IMR-90 (cell line): ENCODE data around the gene NIPA2. TPM values are rescaled to one million over a fixed set of nuclear protein-coding genes. Genes with fewer than 3 reads are reported as not detected.

Experiments used
- ATAC-seq: fragments of 200-7000 bp; cut with Tn5 transposase; 2 replicates; pipeline ENCODE4 v1.9.1; 2020; ENCODE audit warnings: low read depth, mild to moderate bottlenecking, moderate library complexity
- BruUV-seq: library from RNA; stranded (reverse); fragments of 400-500 nt; replicated peaks from 2 replicates; lab custom pipeline; 2021; lab: Mats Ljungman, UMichigan
- CTCF ChIA-PET: fragments of 300-600 bp; formaldehyde crosslinking; extraction: SDS; loops from one replicate; lab custom pipeline; 2021; ENCODE audit warnings: antibody characterized with exemption; lab: Yijun Ruan, JAX
- POLR2A ChIA-PET: fragments of 300-600 bp; sonication (Branson Sonifier 250); formaldehyde crosslinking; loops from one replicate; lab custom pipeline; 2022; ENCODE audit warnings: antibody characterized with exemption; ENCODE audit not compliant: unreplicated experiment; lab: Charles Lee
- DNase-seq: peaks from one replicate; pipeline ENCODE4 v3.0.0; 2013
- H2AFZ ChIP-seq: replicated peaks from 2 replicates; pipeline ENCODE3; 2013; ENCODE audit warnings: low read length, mild to moderate bottlenecking; ENCODE audit not compliant: poor library complexity
- H2AK5ac ChIP-seq: 2 replicates; pipeline ENCODE4 v1.6.1; 2013; ENCODE audit warnings: low read depth, low read length, inconsistent platforms
- H2AK9ac ChIP-seq: replicated peaks from 2 replicates; pipeline ENCODE3; 2013; ENCODE audit warnings: mild to moderate bottlenecking, low read depth, low read length, moderate library complexity; ENCODE audit not compliant: poor library complexity
- H2BK120ac ChIP-seq: 2 replicates; pipeline ENCODE4 v1.6.1; 2013; ENCODE audit warnings: low read depth, low read length, inconsistent platforms
- H2BK15ac ChIP-seq: 3 replicates; pipeline ENCODE4 v1.6.1; 2013; ENCODE audit warnings: low read depth, low read length, inconsistent platforms
- H2BK20ac ChIP-seq: 2 replicates; pipeline ENCODE4 v1.6.1; 2013; ENCODE audit warnings: low read depth, mild to moderate bottlenecking, inconsistent platforms, low read length, moderate library complexity
- H2BK5ac ChIP-seq: 2 replicates; pipeline ENCODE4 v1.6.1; 2013; ENCODE audit warnings: mild to moderate bottlenecking, low read depth, low read length, inconsistent platforms; ENCODE audit not compliant: poor library complexity, severe bottlenecking
- H3K14ac ChIP-seq: replicated peaks from 2 replicates; pipeline ENCODE4 v1.6.1; 2013; ENCODE audit warnings: low read depth, low read length, inconsistent platforms
- H3K18ac ChIP-seq: 2 replicates; pipeline ENCODE4 v1.6.1; 2013; ENCODE audit warnings: low read depth, low read length, control low read depth
- H3K23ac ChIP-seq: 2 replicates; pipeline ENCODE4 v1.6.1; 2013; ENCODE audit warnings: low read depth, low read length, inconsistent platforms
- H3K27ac ChIP-seq: 2 replicates; pipeline ENCODE4 v1.5.1; 2013; ENCODE audit warnings: mild to moderate bottlenecking, control low read depth, low read length; ENCODE audit not compliant: insufficient read depth
- H3K27me3 ChIP-seq: 2 replicates; pipeline ENCODE4 v1.6.1; 2013; ENCODE audit warnings: low read length; ENCODE audit not compliant: control insufficient read depth, insufficient read depth
- H3K36me3 ChIP-seq: 2 replicates; pipeline ENCODE4 v1.6.1; 2013; ENCODE audit warnings: low read length, mixed read lengths; ENCODE audit not compliant: control insufficient read depth, insufficient read depth
- H3K4ac ChIP-seq: 2 replicates; pipeline ENCODE4 v1.6.1; 2013; ENCODE audit warnings: low read depth, low read length, inconsistent platforms
- H3K4me1 ChIP-seq: 2 replicates; pipeline ENCODE4 v1.6.1; 2013; ENCODE audit warnings: low read length, mixed read lengths; ENCODE audit not compliant: control insufficient read depth, insufficient read depth
- H3K4me2 ChIP-seq: 2 replicates; pipeline ENCODE4 v1.6.1; 2013; ENCODE audit warnings: low read depth, mild to moderate bottlenecking, control low read depth, low read length, moderate library complexity
- H3K4me3 ChIP-seq: 2 replicates; pipeline ENCODE4 v1.5.1; 2013; ENCODE audit warnings: low read depth, mild to moderate bottlenecking, control low read depth, low read length, moderate library complexity; ENCODE audit not compliant: insufficient read depth
- H3K56ac ChIP-seq: 2 replicates; pipeline ENCODE4 v1.6.1; 2013; ENCODE audit warnings: low read length, inconsistent platforms; ENCODE audit not compliant: insufficient read depth; ENCODE audit errors: extremely low read depth
- H3K79me1 ChIP-seq, 2 experiments: 2 replicates each; pipeline ENCODE4 v1.6.1; 2013; ENCODE audit warnings: low read length in 2 of 2, inconsistent platforms in 1 of 2, low read depth in 1 of 2
- H3K9ac ChIP-seq: 2 replicates; pipeline ENCODE4 v1.6.1; 2013; ENCODE audit warnings: low read depth, low read length, control low read depth
- H3K9me1 ChIP-seq: 2 replicates; pipeline ENCODE4 v1.6.1; 2013; ENCODE audit warnings: low read length, inconsistent platforms; ENCODE audit not compliant: insufficient read depth
- H3K9me3 ChIP-seq: 2 replicates; pipeline ENCODE4 v1.6.1; 2013; ENCODE audit warnings: low read length; ENCODE audit not compliant: control insufficient read depth, insufficient read depth
- H4K20me1 ChIP-seq: 2 replicates; pipeline ENCODE4 v1.6.1; 2013; ENCODE audit warnings: low read length, inconsistent platforms; ENCODE audit not compliant: insufficient read depth
- H4K5ac ChIP-seq: 2 replicates; pipeline ENCODE4 v1.6.1; 2013; ENCODE audit warnings: mild to moderate bottlenecking, low read depth, low read length, control low read depth
- H4K8ac ChIP-seq, 2 experiments: 2 replicates each; pipeline ENCODE4 v1.6.1; 2013; ENCODE audit warnings: low read depth in 2 of 2, low read length in 2 of 2, control low read depth in 1 of 2, inconsistent platforms in 1 of 2
- H4K91ac ChIP-seq: 2 replicates; pipeline ENCODE4 v1.6.1; 2013; ENCODE audit warnings: low read depth, low read length, inconsistent platforms; ENCODE audit not compliant: insufficient read depth
- BHLHE40 ChIP-seq: fragments of 150-350 bp; IDR thresholded peaks from 2 replicates; pipeline ENCODE4 v1.6.1; 2016; ENCODE audit warnings: mild to moderate bottlenecking, low read depth, low read length
- CEBPB ChIP-seq: IDR thresholded peaks from 2 replicates; pipeline ENCODE4 v1.6.1; 2012; ENCODE audit warnings: low read depth, low read length, improper control_type of control experiment
- CHD1 ChIP-seq: IDR thresholded peaks from 2 replicates; pipeline ENCODE4 v1.6.1; 2012; ENCODE audit warnings: low read depth, low read length, improper control_type of control experiment
- FOS ChIP-seq: fragments of 150-350 bp; IDR thresholded peaks from 2 replicates; pipeline ENCODE4 v1.6.1; 2016; ENCODE audit warnings: low read depth, low read length
- MAFK ChIP-seq: IDR thresholded peaks from 2 replicates; pipeline ENCODE4 v1.6.1; 2012; ENCODE audit warnings: low read depth, low read length, improper control_type of control experiment
- MAZ ChIP-seq: IDR thresholded peaks from 2 replicates; pipeline ENCODE4 v1.6.1; 2012; ENCODE audit warnings: low read depth, mild to moderate bottlenecking, low read length, improper control_type of control experiment, moderate library complexity, borderline replicate concordance
- MXI1 ChIP-seq: IDR thresholded peaks from 2 replicates; pipeline ENCODE4 v1.6.1; 2012; ENCODE audit warnings: low read depth, mild to moderate bottlenecking, low read length, moderate library complexity, borderline replicate concordance
- NFE2L2 ChIP-seq: fragments of 150-350 bp; IDR thresholded peaks from 2 replicates; pipeline ENCODE4 v1.6.1; 2016; ENCODE audit warnings: low read depth, mild to moderate bottlenecking, low read length
- POLR2A ChIP-seq: IDR thresholded peaks from 2 replicates; pipeline ENCODE4 v1.6.1; 2012; ENCODE audit warnings: mild to moderate bottlenecking, low read depth, low read length
- RAD21 ChIP-seq: IDR thresholded peaks from 2 replicates; pipeline ENCODE4 v1.6.1; 2012; ENCODE audit warnings: low read length, improper control_type of control experiment
- RCOR1 ChIP-seq: IDR thresholded peaks from 2 replicates; pipeline ENCODE4 v1.6.1; 2012; ENCODE audit warnings: mild to moderate bottlenecking, low read length, improper control_type of control experiment; ENCODE audit not compliant: insufficient replicate concordance
- RFX5 ChIP-seq: IDR thresholded peaks from 2 replicates; pipeline ENCODE4 v1.8.0; 2012; ENCODE audit warnings: low read depth, mild to moderate bottlenecking, low read length, moderate library complexity
- SMC3 ChIP-seq: fragments of 150-350 bp; IDR thresholded peaks from 2 replicates; pipeline ENCODE4 v1.6.1; 2016; ENCODE audit warnings: low read depth, mild to moderate bottlenecking, antibody characterized with exemption, low read length, moderate library complexity
- WGBS, 2 experiments: methylation state at CpG; one replicate each; pipeline versions ENCODE4 v1.1.5 to v1.1.7; 2013; ENCODE audit warnings: missing lambda C conversion rate in 2 of 2; ENCODE audit not compliant: insufficient read length in 1 of 2; ENCODE audit errors: extremely low coverage in 2 of 2; 5-methylcytosine and 5-hydroxymethylcytosine counted together
- dilution Hi-C: fragments of 300-500 bp; cut with HindIII; formaldehyde crosslinking; loops from one replicate; pipeline ENCODE4 v1.14.3; 2018; ENCODE audit warnings: low sequenced_read_pairs; ENCODE audit not compliant: unreplicated experiment
- in situ Hi-C: fragments of 300-500 bp; cut with MboI; formaldehyde crosslinking; loops from 3 replicates; pipeline ENCODE4 v1.14.3; 2019; ENCODE audit warnings: low sequenced_read_pairs, inconsistent platforms, mixed read lengths
- intact Hi-C: fragments of 100-400 bp; cut with micrococcal nuclease; formaldehyde crosslinking; loops from 2 replicates; pipeline ENCODE4 v1.10.0; 2022
- polyA plus RNA-seq, 3 experiments: library from polyadenylated mRNA; depleted of rRNA; stranded (reverse); fragments of >200 nt; gene quantifications; 2 replicates each; pipeline ENCODE4 v1.2.3, GENCODE V29; 2012; ENCODE audit warnings: low replicate concordance in 1 of 3
- total RNA-seq: library from RNA; depleted of rRNA; stranded (reverse); fragments of >200 nt; gene quantifications from 2 replicates; pipeline ENCODE4 v1.2.3, GENCODE V29; 2012
- TF ChIP-seq, protein P1 (sequence below): fragments of 150-350 bp; IDR thresholded peaks from 2 replicates; pipeline ENCODE4 v1.6.1; 2017; ENCODE audit warnings: mild to moderate bottlenecking, antibody characterized with exemption, low read length, low read depth
- TF ChIP-seq, protein P2 (sequence below): fragments of 150-350 bp; IDR thresholded peaks from 2 replicates; pipeline ENCODE4 v1.6.1; 2016; ENCODE audit warnings: low read depth, mild to moderate bottlenecking, low read length, moderate library complexity, borderline replicate concordance
- TF ChIP-seq, protein P3 (sequence below): conservative IDR thresholded peaks from 2 replicates; pipeline ENCODE4 v1.5.1; 2012; ENCODE audit warnings: mild to moderate bottlenecking, low read depth, low read length, improper control_type of control experiment

Gene NIPA2
- total and polyA plus RNA-seq, 2 of the 4 experiments (the other 2 are of a cell fraction) = 33.0 to 38.0 TPM

- Histone ChIP-seq H3K27me3 (no peaks in the 10 kb centered on the region), H4K91ac (no peak overlapping the region), H3K27ac (no peak overlapping the region), H3K79me1 (peaks cover 9 to 27% of the 10 kb centered on the region in 2 experiments; a peak in 3 of 4 replicates), H4K5ac (no peak overlapping the region), H3K23ac (no peak overlapping the region), H2BK5ac (no peak overlapping the region), H2BK15ac (no peak overlapping the region), H3K9ac (no peak overlapping the region), H3K9me3 (no peaks in the 10 kb centered on the region), H3K4me1 (peaks cover 7% of the 10 kb centered on the region), H4K8ac (no peak overlapping the region), H4K20me1 (peaks cover 16% of the 10 kb centered on the region), H2BK120ac (no peak overlapping the region), H2BK20ac (no peak overlapping the region), H3K36me3 (peaks cover 29% of the 10 kb centered on the region), H2AK5ac (no peak overlapping the region), H3K4ac (no peak overlapping the region), H3K18ac (no peak overlapping the region), H3K14ac (no peak overlapping the region), H3K4me3 (no peak overlapping the region), H3K9me1 (peaks cover 13% of the 10 kb centered on the region), H3K56ac (no peak overlapping the region), H3K4me2 (no peak overlapping the region), H2AFZ (no peak overlapping the region), H2AK9ac (no peak overlapping the region)
- intact Hi-C loops (loop anchor here (5.0 kb wide), 1 partner anchor 48 kb away; the partner anchor contains the start of gene NIPA2), dilution Hi-C loops (no loop called here), in situ Hi-C loops (no loop called here)
- DNase-seq (no peak), ATAC-seq (no peak)
- CTCF ChIA-PET = no interaction called here
- WGBS, 2 experiments = 100% methylated on average over 2 of the region's 6 CpGs; no CpG with 5 or more reads in 1 of the 2 experiments
- BruUV-seq = no TSS peak
- POLR2A ChIA-PET = no interaction called here
- TF ChIP-seq, protein P1, sequence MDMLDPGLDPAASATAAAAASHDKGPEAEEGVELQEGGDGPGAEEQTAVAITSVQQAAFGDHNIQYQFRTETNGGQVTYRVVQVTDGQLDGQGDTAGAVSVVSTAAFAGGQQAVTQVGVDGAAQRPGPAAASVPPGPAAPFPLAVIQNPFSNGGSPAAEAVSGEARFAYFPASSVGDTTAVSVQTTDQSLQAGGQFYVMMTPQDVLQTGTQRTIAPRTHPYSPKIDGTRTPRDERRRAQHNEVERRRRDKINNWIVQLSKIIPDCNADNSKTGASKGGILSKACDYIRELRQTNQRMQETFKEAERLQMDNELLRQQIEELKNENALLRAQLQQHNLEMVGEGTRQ = no peak
- no peak for TF ChIP-seq CEBPB
- no peak for TF ChIP-seq RCOR1
- TF ChIP-seq MAZ = no peak
- TF ChIP-seq NFE2L2 = no peak
- TF ChIP-seq, protein P2, sequence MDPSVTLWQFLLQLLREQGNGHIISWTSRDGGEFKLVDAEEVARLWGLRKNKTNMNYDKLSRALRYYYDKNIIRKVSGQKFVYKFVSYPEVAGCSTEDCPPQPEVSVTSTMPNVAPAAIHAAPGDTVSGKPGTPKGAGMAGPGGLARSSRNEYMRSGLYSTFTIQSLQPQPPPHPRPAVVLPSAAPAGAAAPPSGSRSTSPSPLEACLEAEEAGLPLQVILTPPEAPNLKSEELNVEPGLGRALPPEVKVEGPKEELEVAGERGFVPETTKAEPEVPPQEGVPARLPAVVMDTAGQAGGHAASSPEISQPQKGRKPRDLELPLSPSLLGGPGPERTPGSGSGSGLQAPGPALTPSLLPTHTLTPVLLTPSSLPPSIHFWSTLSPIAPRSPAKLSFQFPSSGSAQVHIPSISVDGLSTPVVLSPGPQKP = no peak
- no peak for TF ChIP-seq RAD21
- no peak for TF ChIP-seq MXI1
- TF ChIP-seq POLR2A = no peak
- no peak for TF ChIP-seq SMC3
- no peak for TF ChIP-seq CHD1
- no peak for TF ChIP-seq RFX5
- TF ChIP-seq, protein P3, sequence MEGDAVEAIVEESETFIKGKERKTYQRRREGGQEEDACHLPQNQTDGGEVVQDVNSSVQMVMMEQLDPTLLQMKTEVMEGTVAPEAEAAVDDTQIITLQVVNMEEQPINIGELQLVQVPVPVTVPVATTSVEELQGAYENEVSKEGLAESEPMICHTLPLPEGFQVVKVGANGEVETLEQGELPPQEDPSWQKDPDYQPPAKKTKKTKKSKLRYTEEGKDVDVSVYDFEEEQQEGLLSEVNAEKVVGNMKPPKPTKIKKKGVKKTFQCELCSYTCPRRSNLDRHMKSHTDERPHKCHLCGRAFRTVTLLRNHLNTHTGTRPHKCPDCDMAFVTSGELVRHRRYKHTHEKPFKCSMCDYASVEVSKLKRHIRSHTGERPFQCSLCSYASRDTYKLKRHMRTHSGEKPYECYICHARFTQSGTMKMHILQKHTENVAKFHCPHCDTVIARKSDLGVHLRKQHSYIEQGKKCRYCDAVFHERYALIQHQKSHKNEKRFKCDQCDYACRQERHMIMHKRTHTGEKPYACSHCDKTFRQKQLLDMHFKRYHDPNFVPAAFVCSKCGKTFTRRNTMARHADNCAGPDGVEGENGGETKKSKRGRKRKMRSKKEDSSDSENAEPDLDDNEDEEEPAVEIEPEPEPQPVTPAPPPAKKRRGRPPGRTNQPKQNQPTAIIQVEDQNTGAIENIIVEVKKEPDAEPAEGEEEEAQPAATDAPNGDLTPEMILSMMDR = no peak
- TF ChIP-seq BHLHE40 = no peak
- no peak for TF ChIP-seq FOS
- TF ChIP-seq MAFK = no peak
Observed at GRCh38 chr15:22885120-22885519, 46.7 kb downstream of the NIPA2 start.
